NCI-H2081 (cell line): ENCODE results near the gene MMP14.
"Not testable (repeated sequence)": the region's sequence is repeated elsewhere in the genome, so short reads cannot be mapped to it uniquely, and the experiment has no call there.

Experiments used
- DNase-seq, 2 experiments: peaks; one replicate each; lab custom pipeline; 2025; lab: John Stamatoyannopoulos, UW

The MMP14 gene

DNA sequence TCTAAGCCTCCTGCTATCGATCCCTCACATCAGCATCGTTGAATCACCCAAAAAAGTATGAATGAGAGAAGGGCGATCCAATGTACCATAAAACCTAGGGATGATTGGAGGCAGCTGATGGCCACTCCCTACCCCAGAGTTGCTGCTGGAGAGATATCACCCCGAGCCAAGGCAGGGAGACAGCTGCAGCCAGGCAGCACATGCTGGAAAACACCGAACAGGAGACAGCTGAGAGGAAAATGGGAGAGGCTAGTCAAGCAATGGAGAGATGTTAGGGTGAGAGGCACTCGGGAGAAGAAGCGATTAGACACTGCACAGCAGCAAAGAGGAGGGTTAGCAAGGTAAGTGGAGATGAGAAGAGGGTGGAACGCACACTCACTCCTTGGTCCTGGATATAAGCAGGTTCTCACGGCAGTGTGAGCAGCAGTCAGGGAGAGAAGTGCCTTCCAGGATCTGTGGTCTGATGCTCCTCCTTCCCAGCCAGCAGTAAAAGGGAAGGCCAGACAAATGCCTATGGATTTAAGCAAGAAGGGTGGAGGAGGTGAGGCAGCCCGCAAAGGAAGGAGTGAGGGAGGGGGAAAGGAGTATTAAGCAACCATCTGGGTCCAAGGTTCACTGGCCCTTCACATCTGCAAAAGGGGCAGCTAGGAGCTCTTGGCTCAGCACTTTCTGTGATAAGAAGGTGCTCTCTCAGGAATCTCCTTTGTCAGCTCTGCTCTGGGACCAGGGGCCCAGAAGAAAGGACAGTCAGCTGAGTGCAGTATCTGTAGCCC lies 21.3 kb upstream of the MMP14 start, which contains the start of gene SLC7A7:
Gene SLC7A7 (minus strand): TSS at position 495 of the 773 bp plus-strand sequence. CDS start 2,037 bp downstream, outside the sequence.
- no peak for DNase-seq

DNA sequence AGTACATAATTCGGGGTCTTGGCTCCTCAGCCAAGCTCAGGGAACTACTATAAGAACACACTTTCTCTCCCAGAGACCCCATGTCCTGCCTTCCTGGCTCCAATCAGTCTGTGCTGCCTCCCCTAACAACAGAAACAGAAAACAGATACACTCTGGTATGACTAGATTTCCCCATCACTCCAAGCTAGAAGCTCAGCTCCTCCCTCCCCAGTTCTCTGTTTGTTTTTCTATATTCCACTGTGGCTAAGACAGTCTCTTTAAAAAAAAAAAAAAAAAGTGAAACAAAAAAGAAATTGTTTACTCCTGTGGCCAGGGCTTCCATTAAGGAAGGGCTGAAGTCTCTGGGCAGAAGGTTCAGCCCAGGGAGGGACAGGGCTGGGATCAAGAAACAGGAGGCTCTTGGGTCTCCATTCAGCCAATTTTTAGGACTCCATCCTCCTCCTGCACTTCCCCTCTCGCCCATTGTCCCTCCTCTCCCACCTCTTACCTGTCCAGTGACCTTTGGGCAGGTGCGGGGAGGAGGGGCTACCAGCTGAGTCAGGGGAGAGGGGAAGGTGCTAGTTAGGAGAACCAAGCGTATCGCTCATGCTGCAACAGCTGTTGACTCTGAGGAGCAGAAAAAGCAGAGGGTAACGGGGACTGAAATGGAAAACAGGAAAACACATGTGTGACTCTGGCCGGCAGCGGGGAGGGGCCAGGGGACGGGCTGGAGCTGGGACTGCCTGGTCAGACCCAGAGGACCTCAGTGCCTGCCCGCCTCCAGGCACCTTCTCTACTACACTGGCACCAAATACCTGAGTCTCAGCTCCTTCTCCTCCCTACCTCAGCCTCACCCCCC lies 17.0 kb upstream of the MMP14 start:
- no peak for DNase-seq

DNA sequence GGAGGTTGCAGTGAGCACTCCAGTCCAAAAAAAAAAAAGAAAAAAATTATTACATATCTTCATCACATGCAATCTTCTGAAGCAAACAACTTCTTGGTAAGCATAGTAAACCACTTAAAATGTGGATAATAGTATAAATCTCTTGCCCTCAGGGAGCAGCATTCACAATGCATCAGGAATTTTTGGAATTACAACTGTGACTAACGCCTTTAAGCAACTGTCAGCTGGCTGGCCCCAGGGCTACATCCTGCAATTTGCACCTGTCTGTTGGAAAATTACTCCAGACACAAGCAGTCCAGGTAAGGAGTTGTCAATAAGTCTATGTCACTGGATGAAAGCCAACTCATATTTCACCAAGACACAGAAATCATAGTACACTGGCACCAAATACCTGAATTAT lies 15.7 kb upstream of the MMP14 start:
- peak in 1 of 2 experiments; percentile 17 for DNase-seq

DNA sequence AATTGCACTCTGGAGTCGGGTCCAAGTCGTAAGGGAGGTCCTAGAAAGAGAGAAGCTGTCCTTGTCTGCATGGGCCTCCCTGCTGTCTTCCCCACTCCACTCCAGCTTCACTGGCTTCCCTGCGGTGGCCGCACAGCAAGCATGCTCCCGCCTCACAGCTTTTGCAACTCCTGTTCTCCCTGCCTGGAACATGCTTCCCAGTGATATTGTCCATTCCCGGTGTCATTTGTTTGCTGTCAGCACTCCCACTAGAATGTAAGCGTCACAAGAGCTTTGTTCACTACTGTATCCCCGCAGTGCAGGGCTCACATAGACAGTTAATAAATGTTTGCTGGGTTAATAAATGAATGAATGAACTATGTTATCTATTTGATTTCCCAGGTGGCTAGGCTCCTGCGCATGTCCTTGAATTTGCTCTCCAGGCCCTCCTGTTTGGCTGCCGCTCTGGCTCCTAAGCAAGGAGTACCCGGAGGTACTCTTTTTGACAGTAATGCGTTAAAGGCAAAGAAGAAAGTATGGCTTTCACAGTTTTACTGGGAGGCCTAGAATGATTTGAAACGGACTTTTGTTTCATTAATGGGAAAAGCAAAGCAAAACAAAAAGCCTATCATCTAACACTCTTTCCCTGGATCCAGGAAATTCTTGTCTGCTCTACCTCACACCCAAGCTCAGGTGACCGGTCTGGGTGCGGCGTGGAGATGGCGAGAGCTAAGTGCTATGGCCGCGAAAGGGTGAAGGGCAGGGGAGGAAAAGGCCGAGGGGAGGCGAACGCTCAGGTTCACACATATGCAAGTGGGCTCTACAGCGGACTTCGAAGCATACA lies 15.0 kb upstream of the MMP14 start:
- DNase-seq: peak; percentile 12 to 51

DNA sequence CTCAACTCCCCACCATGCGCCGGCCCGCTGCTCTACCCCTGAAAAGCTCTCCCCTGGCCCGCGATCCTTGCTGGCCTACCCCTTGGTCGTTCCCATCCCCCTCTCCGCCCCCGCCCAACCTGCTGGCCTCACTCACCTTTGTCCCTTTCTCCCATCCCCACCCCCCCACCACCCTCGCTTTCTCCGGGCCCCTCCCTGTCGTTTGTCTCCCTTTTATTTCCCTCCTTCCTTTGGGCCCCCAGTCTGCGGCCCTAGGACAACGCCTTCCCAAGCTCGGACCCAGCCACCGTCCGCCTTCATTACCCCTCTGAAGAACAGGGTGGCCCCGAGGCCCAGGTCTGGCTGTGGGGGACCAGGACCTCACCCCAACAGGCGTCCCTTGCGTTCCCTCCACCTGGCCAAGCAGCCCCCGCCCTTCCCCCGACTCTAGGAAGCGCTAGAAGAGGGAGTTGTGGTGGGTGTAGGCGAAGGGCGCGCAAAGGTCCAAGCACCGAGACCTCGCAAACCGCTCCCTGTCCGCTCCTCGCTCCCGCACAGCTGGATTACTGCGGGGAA lies 14.3 kb upstream of the MMP14 start:
- no peak for DNase-seq

DNA sequence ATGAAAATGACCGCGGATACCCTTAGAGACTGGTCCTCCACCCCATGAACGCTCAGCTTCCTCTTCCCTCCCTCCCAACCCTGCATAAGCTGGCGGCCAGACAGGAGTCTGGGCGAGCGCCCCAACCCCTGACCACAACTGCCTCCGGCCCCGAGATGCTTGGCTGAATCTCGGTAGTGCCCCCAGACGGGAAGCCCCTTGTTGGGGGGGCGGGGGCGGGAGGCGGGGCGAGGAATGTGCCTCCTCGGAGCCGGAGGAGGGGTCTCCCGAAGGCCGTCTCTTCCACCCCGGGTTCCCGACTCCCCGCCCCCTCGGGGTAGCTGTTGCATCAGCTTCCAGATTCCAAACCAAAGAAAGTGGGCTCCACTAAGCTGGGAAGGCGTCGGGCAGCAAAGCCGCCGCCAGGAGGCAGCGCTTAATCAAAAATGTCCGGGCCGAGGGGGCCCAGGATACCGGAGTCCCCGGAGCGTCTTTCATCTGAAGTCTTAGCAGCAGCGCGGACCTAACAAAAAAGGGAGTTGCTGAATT lies 13.8 kb upstream of the MMP14 start:
- no peak for DNase-seq

DNA sequence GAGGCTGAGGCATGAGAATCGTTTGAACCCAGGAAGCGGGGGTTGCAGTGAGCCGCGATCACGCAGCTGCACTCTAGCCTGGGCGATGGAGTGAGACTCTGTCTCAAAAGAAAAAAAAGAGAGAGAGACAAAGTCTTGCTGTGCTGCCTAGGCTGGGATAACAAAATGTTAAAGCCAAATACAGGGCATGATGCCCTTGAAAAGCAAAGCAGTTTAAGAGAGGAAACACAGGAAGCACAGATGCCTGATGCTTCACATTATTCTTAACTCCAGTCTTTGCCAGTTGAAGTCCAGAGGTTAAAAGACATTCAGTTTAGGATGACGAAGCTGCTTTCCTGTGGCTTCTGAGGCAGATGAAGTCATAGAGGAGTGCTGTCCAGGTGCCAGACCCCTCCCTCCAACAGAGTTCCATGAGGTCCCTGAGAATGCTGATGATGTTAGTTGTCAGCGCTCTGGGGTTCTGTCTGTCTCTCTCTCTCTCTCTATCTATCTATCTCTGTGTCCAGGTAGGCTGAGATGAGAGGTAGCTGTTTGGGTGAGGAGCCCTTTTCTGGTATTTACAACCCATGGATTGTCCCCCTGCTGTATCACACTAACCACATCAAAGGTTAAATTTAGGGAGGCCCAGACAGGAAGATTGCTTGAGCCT lies 11.6 kb upstream of the MMP14 start:
- no peak for DNase-seq

DNA sequence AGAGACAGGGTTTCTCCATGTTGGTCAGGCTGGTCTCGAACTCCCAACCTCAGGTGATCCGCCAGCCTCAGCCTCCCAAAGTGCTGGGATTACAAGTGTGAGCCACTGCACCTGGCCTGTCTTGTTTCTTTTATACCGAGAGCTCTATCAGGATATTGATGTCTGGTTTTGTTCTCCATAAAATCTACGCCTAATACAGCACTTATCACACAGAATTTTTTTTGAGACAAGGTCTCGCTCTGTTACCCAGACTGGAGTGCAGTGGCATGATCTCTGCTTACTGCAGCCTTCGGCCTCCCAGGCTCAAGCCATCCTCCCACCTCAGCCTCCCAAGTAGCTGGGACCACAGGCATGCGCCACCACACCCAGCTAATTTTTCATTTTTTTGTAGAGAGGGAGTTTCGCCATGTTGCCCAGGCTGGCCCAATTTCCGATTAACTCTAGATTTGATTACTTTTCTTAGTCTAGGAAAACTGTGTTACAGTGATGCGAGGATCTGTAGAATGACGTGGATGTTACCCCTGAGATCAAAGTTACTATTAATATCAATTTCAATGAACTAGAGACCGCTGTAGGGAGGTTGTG lies 7.2 kb upstream of the MMP14 start:
- DNase-seq: not testable (repeated sequence)

DNA sequence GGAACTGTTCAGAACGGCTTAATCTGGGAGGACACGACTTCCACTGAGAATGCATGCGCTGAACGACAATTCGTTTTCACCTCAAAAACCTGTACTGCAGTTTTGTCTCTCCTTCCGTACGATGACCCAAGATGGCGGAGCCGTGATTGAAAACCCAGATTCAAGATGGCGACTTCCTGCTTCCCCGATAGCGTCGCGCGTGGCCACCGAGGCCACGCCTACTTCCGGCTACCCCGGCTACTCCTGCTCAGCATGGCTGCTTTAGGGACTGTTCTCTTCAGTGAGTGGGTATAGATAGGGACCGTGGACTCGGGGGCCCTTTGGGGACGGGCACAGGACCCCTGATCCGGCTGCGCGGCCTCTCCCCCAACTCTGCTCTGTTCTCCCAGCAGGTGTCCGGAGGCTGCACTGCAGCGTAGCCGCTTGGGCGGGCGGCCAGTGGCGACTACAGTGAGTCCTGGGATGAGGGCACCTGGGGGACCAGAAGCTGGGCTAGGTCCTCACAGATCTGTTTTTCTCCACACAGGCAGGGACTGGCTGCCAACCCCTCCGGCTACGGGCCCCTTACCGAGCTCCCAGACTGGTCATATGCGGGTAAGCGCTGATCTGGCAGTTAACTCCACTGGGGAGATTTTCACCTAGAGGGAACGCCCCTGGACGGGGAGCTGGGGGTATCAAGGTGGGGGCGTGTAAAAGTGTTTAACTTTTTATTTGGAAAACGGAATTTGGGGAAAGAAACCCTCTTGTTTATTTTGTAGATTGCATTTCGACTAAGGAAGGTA lies 6.5 kb upstream of the MMP14 start, which contains the start of gene MRPL52:
Gene MRPL52 (plus strand): TSS at position 227 of the 782 bp plus-strand sequence. CDS start 26 bp downstream, at position 253.
- peak; percentile 86 to 92 for DNase-seq

DNA sequence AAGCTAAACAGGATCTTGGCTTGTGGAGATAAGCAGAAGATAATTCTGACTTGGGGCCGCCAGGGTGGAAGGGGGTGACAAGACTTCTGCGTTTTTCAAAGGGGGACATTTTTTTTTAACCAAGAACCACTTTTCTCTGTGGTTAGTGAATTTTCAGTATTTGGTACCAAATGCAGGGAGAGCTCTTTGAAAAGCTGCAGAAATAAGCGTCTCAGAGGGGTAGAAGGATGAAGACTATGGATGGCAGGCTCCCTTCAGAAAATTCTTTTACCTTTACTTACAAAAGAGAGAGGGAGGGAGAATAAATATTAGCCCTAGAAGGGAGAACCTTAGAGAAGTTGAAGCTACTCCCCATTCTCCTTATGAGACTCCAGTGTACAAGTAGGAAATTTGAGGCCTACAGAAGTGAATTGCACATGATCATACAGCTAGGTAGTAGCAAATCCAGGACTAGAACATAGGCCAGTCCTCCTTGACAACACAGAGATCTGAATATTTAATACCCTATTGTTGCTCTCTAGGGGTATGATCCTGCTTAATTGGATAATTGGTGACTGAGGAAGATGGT lies 5.9 kb upstream of the MMP14 start:
- no peak for DNase-seq

DNA sequence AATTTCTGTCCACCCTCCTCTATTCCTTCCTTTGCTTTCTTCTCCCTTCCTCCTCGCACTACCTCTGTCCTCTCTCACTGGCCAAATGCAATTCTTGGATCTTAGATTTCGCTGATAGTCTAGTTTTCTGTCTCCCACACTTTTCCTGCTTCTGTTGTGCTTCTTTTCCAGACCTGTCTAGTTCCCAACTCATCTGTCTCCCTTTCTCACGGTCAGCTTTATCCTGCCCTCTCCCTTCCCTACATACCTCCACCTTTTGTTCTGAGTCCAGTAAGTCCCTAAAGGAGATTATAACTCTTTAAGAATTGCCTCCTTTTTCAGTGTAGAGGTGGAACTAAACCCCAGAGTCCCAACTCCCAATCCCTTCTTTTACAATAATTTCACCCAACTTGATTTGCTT lies 880 bp upstream of the MMP14 start:
- DNase-seq: no peak

DNA sequence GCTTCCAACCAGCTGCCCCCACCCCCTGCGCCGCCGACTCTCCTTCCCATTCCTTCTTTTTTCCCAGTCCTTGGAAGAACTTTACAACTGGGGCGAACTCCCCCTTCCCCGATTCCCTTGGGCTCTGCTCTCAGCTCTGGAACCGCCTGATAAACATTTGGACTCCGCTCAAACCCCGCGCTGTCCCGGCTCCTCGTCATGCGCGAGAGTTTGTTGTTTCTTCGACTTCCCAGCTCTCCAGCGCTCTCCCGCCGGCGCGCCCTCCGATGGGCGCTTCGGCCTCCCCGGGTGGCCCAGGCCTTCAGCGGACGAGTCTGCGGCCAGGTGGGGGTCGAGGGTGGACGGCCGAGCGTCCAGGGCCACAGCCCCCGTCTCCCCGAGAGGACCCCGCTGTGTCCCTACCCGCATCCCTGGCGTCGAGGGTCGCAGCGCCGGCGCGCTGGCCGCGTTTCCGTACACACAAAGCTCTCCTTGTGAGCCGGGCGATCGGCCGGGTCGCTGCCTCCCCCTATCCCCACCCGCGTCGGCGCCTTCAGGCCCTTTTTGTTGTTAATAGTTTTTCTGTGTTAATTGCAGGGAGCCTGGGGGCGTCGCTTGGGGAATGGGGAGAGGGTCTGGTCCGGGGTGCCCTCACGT lies 847 bp downstream of the MMP14 start:
- no peak for DNase-seq

DNA sequence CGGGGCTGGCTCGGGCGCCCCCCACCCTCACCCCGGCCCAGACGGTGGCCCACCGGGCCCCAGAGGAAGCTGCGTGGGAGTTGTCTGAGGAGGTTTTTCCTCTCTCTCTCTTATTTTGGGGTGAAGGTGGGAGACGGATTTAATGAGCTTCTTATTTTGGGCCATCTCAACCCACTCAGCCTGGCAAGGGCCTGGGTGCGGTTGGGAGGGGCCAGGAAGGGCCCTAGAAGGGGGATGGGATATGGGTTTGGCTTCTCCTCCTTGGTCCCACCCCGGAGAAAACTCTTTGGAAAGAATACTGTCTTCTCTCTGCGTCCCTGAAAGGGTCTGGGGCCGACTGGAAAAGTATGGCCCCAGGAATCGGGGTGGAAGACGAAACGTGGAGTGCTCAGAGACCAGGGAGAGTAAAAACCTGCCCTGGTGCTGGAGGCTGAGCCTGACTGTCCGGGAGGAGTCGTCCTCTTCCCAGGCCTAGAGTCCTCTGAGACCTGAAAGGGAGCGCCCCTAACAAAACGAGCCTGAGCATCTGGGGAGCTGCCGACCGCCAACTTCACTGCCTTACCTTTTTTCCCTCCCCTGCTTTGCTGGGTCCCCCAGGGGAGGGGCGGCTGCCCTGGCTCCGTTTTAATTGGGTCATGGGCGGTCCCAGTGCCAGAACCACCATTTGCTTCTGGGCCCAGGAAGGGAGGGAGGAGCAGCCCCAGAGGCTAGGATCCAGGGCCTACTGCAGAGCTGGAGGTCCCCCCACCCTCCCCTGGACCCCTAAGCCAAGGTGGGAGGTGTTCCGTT lies 1.6 kb downstream of the MMP14 start:
- no peak for DNase-seq

DNA sequence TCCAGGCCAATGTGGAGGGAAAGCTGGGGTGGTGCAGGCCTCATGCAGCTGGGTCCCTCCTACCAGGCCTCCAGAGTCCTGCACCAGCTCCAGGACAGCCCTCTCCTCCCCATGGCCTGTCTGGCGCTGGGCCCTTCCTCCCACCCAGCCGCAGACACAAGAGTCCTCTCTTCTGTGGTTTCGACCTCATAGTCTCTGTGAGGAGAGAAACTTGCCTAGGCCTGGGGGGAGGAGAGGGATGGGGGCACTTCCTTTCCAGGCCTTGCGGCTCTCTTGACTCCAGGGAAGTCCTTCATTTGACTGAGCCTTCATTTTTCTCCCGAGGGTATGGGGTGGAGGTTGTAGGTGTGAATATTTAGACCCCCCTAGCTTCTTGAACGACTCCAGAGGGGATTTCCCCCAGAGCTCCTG lies 2.3 kb downstream of the MMP14 start:
- no peak for DNase-seq

DNA sequence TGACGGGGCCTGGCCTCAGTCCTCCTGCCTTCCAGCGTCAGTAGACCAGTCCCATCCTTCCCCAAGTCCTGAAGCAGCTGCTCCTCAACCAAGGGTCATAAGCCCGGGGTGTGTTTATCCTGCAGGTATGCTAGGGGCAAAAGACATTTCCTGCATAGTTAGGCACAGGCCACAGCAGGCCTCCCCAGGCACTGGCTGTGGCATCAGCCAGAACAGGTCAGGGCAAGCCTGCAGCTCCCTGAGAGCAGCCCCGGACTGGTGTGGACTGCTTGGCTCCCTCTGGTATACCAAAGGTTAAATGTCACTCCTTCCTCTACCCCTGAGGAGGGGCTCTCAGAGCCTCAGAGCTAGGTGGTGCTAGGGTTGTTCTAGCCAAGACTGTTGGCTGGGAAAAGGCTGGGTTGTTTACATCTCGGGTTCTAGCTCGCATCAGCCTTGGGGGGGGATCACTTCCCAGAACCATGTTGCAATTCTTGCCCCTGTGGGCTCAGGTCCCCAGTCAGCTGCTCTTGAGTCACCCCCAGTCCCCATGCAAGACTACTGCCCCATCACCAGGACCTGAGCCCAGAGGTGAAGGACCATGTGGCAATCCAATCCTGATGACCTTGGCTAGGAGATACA lies 2.9 kb downstream of the MMP14 start:
- DNase-seq: no peak

DNA sequence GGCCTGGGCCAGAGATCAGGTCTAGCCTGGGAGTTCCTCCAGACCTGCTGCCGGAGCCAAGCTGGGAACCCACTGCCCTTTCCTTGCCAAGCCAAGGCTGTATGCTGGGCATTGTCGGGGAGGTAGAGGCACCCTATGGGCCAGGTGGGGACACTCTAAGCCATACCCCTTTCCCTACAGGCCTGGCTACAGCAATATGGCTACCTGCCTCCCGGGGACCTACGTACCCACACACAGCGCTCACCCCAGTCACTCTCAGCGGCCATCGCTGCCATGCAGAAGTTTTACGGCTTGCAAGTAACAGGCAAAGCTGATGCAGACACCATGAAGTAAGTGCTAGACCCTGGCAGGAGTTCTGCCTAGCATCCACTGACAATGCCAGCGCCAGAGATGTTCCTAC lies 4.9 kb downstream of the MMP14 start:
- no peak for DNase-seq

DNA sequence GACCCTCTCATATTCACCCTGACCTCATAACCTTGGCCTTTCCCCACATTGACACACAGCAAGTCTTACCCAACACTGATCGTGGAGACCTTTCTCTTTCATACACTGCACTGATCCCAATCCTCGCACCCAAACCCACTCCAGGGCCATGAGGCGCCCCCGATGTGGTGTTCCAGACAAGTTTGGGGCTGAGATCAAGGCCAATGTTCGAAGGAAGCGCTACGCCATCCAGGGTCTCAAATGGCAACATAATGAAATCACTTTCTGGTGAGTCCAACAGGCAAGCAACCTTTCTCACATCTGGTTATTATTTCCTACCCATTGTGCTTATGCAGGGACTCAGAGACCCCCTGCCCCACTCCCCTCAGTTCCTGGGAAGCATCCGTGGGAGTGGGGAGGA lies 5.4 kb downstream of the MMP14 start:
- DNase-seq: no peak
